Measurements from ENCODE around the gene TMEM182.

The TMEM182 gene

GRCh38 chr2:102761763-102762162 lies at the start of gene TMEM182:
Gene TMEM182, plus strand, starts transcription at chr2:102762031. Its CDS starts 187 bp downstream, at chr2:102762218.
- no peak for DNase-seq

GRCh38 chr2:102717308-102718018 lies 44.4 kb upstream of the TMEM182 start:
- no peak for DNase-seq

- DNase-seq, result no peak
Observed at GRCh38 chr2:102718387-102719316, 43.2 kb upstream of the TMEM182 start.

DNA sequence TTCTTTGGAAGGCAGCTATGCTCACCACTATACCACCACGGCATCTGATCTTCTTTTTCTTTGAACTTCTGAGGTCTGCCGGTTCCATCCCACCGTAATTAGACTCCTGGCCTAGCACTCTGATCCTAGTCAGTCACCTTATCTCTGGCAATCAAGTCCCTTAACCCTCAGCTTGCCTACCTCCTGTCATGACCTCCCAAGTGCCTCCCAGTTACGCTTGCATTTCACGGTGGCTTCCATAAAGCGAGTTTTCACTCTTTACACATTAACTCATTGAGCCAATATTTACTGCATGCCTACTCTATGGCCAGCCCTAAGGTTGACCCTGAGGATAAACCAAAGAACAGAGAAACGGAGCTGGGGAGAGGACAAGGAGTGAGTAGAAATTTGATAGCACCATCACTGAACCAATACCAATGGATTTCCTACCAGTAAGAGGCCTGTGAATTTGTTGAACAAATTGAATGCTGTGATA lies 37.8 kb upstream of the TMEM182 start:
- no peak for DNase-seq

DNA sequence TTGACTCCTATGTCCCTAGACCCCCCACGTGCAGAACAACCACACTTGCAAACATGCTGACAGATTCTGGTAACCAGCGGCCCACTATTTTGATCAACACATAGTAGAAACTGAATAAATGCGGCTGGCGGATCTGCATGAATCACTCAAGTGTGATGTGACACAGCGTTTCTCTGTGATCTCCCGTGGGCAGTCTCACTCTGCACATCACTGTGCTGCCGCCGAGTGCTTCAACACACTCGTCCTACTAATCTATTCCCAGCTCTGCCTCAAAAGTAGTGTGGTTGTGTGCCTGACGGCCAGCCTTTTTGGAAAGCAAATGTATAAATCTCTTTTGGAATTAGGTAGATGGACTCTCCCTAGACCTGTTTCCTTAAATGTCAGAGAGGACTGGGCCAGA lies 37.3 kb upstream of the TMEM182 start:
- DNase-seq, result no peak

DNA sequence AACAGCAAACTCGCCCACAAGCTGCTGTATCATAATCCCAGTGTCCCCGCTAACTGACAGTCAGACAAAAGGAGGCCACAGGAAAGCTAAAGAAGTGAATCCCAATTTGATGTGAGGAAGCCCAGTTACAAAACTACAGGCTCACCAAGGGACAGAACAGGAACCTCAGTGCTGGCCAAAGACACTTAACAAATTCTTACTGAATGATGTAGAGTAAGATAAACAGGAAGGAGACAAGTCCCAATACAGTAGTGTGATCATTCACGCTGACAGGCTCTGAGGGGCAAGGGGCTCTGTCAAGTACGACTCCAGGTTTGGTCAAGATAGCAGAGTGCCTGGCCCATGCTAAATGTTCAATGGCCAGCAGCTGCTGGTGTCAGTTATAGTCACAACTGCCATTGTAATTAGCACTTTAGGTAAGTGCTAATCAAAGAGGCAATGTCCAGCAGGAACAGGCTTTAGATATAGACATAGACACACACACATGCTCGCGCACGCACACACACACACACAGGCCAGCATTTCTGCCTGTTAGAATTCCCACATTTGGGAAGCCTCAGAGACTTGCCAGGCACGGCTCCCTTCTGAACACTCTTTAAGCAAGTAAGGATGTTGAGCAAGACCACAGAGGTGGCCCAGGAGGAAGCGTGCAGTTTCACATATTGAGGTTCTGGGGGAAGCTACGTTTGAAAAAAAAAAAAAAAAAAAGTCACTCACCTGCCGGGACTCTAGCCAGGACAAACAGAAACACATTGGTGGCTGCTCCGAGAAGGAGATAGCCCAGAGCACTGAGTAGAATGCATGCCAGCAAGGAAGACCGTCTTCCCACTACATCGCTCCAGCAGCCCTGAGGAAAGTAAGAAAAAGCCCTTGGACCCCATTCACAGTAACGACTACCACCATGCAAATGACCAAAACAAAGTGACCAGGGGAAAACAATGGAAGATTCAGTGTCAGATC lies 35.4 kb upstream of the TMEM182 start:
- DNase-seq, result no peak

DNA sequence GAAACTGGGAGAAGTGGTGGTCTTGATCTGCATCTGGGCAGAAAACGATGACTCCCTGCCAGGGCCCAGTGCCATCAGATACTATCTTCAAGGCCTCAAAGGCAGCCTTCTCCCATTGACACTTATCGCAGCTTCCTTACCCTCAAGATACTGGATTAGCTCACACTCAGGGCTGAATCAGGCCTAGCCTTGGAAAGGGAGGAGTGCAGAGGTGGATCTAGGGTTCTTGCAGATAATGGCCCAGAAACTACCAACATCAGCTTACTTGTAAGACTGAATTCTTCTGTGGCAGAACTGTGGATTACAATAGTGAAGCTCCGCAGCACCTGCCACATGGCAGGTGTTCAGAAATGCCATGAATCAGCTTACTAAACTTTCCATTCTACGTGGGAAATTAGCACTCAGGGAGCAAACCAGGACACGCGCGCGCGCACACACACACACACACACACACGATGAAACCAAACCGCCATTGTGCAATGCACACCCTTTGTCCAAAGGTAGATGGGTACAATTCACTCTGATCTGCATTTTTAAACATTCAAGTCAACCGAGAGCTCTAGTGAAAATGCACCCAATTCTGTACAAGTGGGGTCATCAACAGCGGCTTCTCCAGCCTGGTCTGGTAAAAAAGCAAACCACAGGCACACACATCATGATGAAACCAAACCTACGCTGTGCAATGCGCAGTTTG lies 26.3 kb upstream of the TMEM182 start:
- no peak for DNase-seq

- DNase-seq, result no peak
Observed at GRCh38 chr2:102736110-102736409, 25.8 kb upstream of the TMEM182 start.

- peak; percentile 44 for DNase-seq
Observed at GRCh38 chr2:102736410-102737409, 25.1 kb upstream of the TMEM182 start.

DNA sequence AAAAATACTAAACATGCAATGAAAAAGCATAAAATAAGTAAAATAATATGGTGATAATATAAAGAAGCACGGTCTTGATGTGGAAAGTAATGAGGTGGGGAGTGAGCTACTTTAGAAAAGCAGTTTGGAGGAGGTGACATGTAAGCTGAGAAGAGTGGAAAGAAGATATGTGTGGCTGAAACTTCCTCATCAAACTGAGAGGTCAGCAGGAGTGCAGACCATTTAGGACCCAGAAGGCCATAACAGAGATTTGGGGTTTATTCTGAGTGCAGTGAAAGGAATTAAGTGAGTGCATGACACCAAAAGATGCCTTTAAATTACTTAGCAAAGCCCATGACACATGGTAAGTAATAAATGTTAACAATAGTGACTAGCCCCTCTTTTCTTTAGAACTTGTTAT lies 24.4 kb upstream of the TMEM182 start:
- DNase-seq, result no peak

DNA sequence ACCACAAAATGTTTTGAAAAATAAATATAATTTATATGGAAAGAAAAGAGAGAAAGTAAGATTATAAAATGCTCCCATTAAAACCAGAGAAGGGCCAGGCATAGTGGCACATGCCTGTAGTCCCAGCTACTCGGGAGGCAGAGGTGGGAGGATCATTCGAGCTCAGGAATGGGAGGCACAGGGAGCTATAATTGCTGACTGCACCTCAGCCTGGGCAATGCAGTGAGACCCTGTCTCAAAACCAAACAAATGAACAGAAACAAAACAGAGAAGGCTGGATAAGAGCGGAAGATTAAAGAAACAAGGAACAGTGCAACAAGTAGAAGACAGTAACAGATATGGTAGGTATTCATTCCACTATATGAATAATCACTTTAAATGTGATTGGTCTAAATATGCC lies 18.6 kb upstream of the TMEM182 start:
- no peak for DNase-seq

DNA sequence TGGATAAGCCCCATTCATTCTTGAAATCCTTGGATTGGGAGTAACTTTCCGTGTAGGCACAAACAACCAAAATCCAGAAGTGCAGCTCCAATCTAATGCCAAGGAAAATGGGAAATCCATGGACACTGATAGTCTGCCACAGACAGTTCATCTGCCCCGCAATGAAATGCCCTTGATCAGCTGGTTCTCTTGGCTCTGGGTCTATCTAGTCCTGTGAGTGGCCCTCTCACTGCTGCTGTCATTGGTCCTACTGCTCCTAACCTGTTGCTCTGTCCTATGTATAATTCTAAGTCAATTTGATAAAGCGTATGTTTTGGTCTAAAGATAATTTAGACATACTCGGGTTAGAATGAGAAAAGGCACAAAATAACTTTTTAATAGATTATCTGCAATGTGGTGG lies 13.7 kb upstream of the TMEM182 start:
- no peak for DNase-seq

GRCh38 chr2:102749938-102750337 lies 11.9 kb upstream of the TMEM182 start:
- no peak for DNase-seq

- peak; percentile 28 for DNase-seq
Observed at GRCh38 chr2:102753563-102754159, 8.2 kb upstream of the TMEM182 start.

- no peak for DNase-seq
Observed at GRCh38 chr2:102754456-102755145, 7.2 kb upstream of the TMEM182 start.

- DNase-seq, result no peak
Observed at GRCh38 chr2:102755284-102755683, 6.5 kb upstream of the TMEM182 start.

DNA sequence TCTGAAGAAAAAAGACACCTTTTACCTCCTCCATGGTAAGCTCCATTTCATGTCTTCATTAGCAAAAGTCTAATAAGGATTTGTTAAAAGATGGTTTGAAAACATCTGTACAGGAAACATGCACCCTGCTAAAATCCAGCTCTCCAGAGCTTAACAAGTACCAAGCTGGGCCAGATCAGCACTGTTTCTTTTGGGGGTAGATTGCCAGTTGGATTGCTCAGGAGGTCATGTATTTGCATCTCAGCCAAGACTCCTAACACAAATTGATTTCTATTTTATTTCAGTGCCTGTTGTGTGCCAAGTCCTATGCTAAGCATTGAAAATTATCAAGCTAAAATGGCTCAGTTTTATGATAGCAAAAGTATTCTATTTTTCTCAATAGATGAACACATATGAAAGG lies 3.4 kb upstream of the TMEM182 start:
- DNase-seq, result no peak

DNA sequence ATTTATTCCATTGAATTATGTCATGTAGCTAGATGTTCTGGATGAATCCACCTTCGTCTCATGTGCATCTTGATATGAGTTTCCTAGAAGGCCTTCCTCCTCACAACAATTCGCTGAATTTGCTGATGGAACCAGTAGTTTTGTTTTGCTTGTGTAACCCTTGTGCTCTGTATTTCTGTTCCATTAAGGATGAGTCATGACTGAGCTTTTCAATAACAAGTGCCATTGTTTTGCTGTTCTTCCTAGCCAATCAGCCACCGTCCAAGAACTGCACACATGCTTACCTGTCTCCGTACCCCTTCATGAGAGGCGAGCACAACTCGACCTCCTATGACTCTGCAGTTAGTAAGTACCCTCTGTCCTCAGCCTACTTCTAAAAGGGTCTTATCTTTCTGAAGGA lies 2.3 kb downstream of the TMEM182 start:
- DNase-seq, result no peak

DNA sequence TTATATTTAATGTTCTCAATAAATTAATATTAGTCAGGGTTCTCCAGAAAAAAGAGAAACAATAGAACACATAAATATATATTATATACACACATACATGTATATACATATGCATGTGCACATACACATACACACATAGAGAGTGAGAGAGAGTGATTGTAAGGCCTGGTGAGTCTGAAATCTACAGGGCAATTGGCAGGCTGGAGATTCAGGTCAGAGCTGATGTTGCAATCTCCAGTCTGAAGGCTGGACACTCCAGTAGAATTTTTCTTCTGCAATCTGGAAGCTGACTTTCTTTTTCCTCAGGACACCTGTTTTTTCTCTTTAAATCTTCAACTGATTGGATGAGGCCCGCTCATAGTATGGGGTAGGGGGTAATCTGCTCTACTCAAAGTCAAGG lies 3.2 kb downstream of the TMEM182 start:
- no peak for DNase-seq

- no peak for DNase-seq
Observed at GRCh38 chr2:102768253-102768652, 6.4 kb downstream of the TMEM182 start.

All from DMS 273 treated with DMSO at 0.1 percent for 48 hours (cell line).